ENCODE results near the gene NFE2L3.
"Not testable (repeated sequence)": the region's sequence is repeated elsewhere in the genome, so short reads cannot be mapped to it uniquely, and the experiment has no call there.

Gene NFE2L3

DNA sequence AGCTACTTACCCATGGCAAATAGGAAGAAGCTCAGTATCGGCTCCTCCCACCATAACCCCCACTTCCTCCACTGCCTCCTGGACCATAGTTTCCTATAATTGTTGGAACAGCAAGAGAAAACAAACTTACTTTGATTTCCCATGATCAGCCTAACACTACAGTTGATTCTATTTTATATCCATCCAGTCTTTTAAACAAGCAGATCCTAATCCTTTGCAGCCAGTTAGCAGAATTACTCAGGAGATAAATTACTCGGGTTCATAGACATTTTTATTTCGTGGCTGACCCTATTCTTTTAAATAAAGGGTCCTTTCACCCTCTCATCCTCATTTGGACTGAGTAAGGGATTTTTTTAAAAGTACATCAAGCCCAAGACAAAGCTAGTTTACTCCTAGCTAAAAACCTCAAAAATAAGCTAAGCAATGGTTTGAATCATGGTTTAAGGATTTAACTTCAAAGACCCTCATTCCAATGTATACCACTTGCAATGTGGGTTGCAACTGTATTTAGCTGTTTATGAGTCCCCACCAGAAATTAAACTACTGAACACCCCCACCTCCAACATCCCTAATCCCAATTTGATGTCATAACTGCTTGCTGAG is 40.6 kb downstream of the NFE2L3 start:
- no peaks in the 10 kb centered on the region for H3K9me3 ChIP-seq (ENCODE audit: insufficient read depth, low read length)

DNA sequence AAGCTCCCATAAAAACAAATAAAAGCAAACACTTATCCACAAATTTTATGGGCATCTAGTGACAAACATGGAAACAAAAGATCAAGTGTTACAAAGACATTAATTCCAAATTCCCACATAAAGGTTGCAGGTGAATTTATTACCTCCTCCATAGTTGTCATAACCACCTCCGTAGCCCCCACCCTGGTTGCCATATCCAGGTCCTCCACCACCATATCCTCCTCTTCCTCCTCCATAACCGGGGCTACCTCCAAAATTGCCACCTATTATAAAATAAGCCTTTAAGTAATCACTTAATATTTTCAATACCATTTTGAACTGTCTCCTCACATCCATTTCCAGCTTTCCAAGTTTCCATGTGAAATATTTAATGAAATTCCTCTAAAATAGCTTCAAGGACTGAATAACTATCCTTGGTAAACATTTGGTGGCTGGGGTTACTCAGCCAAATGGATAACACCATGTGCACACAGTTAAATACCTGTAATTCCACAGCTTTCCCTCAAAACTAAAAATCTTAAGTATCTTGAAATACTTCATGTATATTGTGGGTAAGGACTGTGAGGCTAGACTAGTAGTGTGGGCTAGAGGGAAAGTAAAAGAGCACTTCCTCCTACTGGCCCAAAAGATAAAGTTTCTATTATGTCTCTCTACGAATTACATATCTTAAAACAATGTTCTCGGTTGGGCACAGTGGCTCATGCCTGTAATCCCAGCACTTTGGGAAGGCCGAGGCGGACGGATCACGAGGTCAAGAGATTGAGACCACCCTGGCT is 41.6 kb downstream of the NFE2L3 start:
- Histone ChIP-seq H3K4me2 (ENCODE audit: low read length) (peak overlapping the region; percentile 26), H3K27ac (ENCODE audit: low read length) (peak overlapping the region; percentile 33; the same call in 1 of the 2 replicates), H3K36me3 (replicated peaks; ENCODE audit: low read depth, low read length) (peaks cover 80% of the 10 kb centered on the region), H3K9ac (ENCODE audit: low read length) (no peak overlapping the region), H3K79me2 (ENCODE audit: low read length) (peaks cover 93% of the 10 kb centered on the region), H3K9me3 (ENCODE audit: insufficient read depth, low read length) (no peaks in the 10 kb centered on the region), H2AFZ (ENCODE audit: low read depth, low read length) (no peak overlapping the region), H4K20me1 (ENCODE audit: insufficient read depth, low read length) (peaks cover 96% of the 10 kb centered on the region), H3K27me3 (ENCODE audit: low read depth, low read length) (no peaks in the 10 kb centered on the region), H3K4me1 (ENCODE audit: low read length) (peaks cover 58% of the 10 kb centered on the region), H3K4me3 (ENCODE audit: low read length) (no peak overlapping the region)
- no peak for TF ChIP-seq EZH2phosphoT487 (IDR thresholded peaks at IDR 0.05; ENCODE audit: low read depth)
- TF ChIP-seq, protein P1, sequence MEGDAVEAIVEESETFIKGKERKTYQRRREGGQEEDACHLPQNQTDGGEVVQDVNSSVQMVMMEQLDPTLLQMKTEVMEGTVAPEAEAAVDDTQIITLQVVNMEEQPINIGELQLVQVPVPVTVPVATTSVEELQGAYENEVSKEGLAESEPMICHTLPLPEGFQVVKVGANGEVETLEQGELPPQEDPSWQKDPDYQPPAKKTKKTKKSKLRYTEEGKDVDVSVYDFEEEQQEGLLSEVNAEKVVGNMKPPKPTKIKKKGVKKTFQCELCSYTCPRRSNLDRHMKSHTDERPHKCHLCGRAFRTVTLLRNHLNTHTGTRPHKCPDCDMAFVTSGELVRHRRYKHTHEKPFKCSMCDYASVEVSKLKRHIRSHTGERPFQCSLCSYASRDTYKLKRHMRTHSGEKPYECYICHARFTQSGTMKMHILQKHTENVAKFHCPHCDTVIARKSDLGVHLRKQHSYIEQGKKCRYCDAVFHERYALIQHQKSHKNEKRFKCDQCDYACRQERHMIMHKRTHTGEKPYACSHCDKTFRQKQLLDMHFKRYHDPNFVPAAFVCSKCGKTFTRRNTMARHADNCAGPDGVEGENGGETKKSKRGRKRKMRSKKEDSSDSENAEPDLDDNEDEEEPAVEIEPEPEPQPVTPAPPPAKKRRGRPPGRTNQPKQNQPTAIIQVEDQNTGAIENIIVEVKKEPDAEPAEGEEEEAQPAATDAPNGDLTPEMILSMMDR (IDR thresholded peaks at IDR 0.05; ENCODE audit: low read depth, low read length) = no peak

More for the DNA sequence above, 40.6 kb downstream of the NFE2L3 start:
- H3K36me3 ChIP-seq (replicated peaks; ENCODE audit: low read depth, low read length) = peaks cover 84% of the 10 kb centered on the region
- peak overlapping the region; percentile 33 for H3K27ac ChIP-seq (ENCODE audit: low read length)
- TF ChIP-seq EZH2phosphoT487 (IDR thresholded peaks at IDR 0.05; ENCODE audit: low read depth) = no peak
- TF ChIP-seq, protein P1 (IDR thresholded peaks at IDR 0.05; ENCODE audit: low read depth, low read length) = no peak
- peaks cover 96% of the 10 kb centered on the region for H4K20me1 ChIP-seq (ENCODE audit: insufficient read depth, low read length)
- no peaks in the 10 kb centered on the region for H3K27me3 ChIP-seq (ENCODE audit: low read depth, low read length)
- H3K4me2 ChIP-seq (ENCODE audit: low read length) = peak overlapping the region; percentile 26; the same call in 1 of the 2 replicates
- no peak overlapping the region for H3K4me3 ChIP-seq (ENCODE audit: low read length)
- peaks cover 93% of the 10 kb centered on the region for H3K79me2 ChIP-seq (ENCODE audit: low read length)
- no peak overlapping the region for H3K9ac ChIP-seq (ENCODE audit: low read length)
- peaks cover 59% of the 10 kb centered on the region for H3K4me1 ChIP-seq (ENCODE audit: low read length)
- H2AFZ ChIP-seq (ENCODE audit: low read depth, low read length) = no peak overlapping the region

DNA sequence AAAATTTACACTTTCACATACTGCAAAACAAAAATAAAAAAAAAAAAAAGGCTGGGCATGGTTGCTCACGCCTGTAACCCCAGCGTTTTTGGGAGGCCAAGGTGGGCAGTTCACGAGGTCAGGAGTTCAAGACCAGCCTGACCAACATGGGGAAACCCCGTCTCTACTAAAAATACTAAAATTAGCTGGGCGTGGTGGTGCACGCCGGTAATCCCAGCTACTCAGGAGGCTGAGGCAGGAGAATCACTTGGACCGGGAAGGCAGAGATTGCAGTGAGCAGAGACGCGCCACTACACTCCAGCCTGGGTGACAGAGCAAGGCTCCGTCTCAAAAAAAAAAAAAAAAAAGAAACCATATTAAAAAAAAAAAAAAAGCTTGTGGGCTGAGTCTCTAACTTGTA is 42.8 kb downstream of the NFE2L3 start:
- Histone ChIP-seq H3K4me2 (ENCODE audit: low read length) (peak overlapping the region; percentile 30; the same call in 1 of the 2 replicates), H3K4me1 (ENCODE audit: low read length) (peaks cover 57% of the 10 kb centered on the region)
- H3K9ac ChIP-seq (ENCODE audit: low read length) = not testable (repeated sequence)

DNA sequence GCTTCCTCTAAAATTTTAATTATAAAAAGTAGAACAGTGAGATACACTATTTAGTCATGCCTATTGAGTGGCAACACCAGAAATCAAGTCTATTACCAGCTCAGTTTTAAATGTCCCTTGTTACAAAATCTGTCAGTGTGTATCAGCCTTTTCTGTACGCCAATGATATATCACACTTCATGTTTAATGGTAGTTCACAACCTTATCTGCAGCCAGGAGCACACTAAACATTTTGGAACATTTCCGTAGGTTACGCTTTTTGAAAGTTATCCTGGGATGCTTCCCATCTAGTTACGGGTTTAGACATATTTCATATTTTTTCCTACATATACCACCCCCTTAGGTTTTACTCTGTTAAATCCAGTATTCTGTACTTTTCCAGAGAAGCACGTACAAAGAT is 43.2 kb downstream of the NFE2L3 start:
- H3K79me2 ChIP-seq (ENCODE audit: low read length) = peaks cover 98% of the 10 kb centered on the region
- H2AFZ ChIP-seq (ENCODE audit: low read depth, low read length) = no peak overlapping the region
- peaks cover 93% of the 10 kb centered on the region for H4K20me1 ChIP-seq (ENCODE audit: insufficient read depth, low read length)
- no peak overlapping the region for H3K9ac ChIP-seq (ENCODE audit: low read length)
- TF ChIP-seq, protein P1 (IDR thresholded peaks at IDR 0.05; ENCODE audit: low read depth, low read length) = no peak
- no peak for TF ChIP-seq EZH2phosphoT487 (IDR thresholded peaks at IDR 0.05; ENCODE audit: low read depth)
- no peak overlapping the region for H3K27ac ChIP-seq (ENCODE audit: low read length)
- no peaks in the 10 kb centered on the region for H3K27me3 ChIP-seq (ENCODE audit: low read depth, low read length)
- H3K9me3 ChIP-seq (ENCODE audit: insufficient read depth, low read length) = no peaks in the 10 kb centered on the region
- peak overlapping the region; percentile 5; the same call in 1 of the 2 replicates for H3K4me3 ChIP-seq (ENCODE audit: low read length)
- H3K4me2 ChIP-seq (ENCODE audit: low read length) = peak overlapping the region; percentile 30
- peaks cover 56% of the 10 kb centered on the region for H3K4me1 ChIP-seq (ENCODE audit: low read length)
- H3K36me3 ChIP-seq (replicated peaks; ENCODE audit: low read depth, low read length) = peaks cover 79% of the 10 kb centered on the region

More for the DNA sequence above, 42.8 kb downstream of the NFE2L3 start:
- Histone ChIP-seq H3K27ac (ENCODE audit: low read length) (peak overlapping the region; percentile 33; the same call in 1 of the 2 replicates), H4K20me1 (ENCODE audit: insufficient read depth, low read length) (peaks cover 96% of the 10 kb centered on the region), H3K79me2 (ENCODE audit: low read length) (peaks cover 96% of the 10 kb centered on the region), H3K36me3 (replicated peaks; ENCODE audit: low read depth, low read length) (peaks cover 80% of the 10 kb centered on the region)
- H3K4me3 ChIP-seq (ENCODE audit: low read length); H2AFZ ChIP-seq (ENCODE audit: low read depth, low read length); H3K9me3 ChIP-seq (ENCODE audit: insufficient read depth, low read length); H3K27me3 ChIP-seq (ENCODE audit: low read depth, low read length): not testable (repeated sequence)

Data from OCI-LY3 (cell line).